GM21576 (cell line): ENCODE measurements around the gene GPR25.

Experiments used
- ATAC-seq: cut with Tn5 transposase; IDR thresholded peaks from one replicate; pipeline ENCODE4 v1.9.1; 2021; ENCODE audit warnings: mild to moderate bottlenecking, moderate library complexity; ENCODE audit not compliant: unreplicated experiment

The GPR25 gene

DNA sequence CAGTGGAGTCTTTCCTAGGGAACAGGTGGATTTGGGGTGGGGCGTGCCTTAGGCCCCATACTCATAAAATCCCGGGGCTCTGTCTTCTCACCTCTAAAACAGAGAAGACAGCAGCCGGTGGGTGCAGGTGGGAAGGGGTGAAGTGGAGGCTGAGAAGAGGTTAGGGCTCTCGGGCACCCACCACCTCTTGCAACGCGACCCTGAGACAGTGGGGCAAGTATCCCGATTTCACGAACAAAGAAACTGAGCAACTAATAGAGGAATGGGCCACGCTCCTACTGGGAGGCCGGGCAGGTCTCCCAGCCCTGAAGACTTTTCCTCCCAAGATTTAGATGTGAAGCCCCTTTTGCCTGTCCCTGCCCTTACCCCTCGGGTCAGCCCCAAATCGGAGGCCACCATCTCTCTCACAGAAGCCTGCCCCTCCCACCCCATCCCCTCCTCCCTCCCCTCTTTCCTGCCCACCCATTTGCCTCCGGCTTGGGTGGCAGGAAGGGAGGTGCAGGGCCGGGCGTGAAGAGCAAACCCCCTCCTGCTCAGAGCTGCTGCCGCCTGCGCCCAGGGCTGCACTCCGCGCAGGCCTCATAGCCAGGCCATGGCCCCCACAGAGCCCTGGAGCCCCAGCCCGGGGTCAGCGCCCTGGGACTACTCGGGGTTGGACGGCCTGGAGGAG is at the start of gene GPR25:
Gene GPR25, plus strand, starts transcription at position 536 of the 670 bp plus-strand sequence. Its CDS starts 57 bp downstream, at position 593.
- no peak for ATAC-seq

GRCh38 chr1:200831091-200831490 is 41.7 kb upstream of the GPR25 start:
- no peak for ATAC-seq

DNA sequence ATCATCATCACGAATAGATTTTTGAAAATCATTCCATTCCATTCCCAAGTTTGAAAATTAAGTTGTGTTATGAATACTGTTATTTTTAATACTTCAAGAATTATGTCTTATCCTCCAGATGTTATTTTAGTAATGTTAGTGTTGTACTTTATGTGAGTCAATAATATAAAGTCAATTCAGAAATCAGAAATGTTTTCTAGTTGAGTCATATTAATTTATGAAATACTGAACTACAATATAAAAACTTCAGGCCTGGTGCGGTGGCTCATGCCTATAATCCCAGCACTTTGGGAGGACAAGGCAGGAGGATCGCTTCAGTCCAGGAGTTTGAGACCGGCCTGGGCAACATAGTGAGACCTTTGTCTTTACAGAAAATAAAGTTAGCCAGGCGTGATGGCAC is 38.4 kb upstream of the GPR25 start:
- no peak for ATAC-seq

- no peak for ATAC-seq
Measured at GRCh38 chr1:200836213-200836612, 36.6 kb upstream of the GPR25 start.

- ATAC-seq: no peak
Measured at GRCh38 chr1:200837931-200838571, 34.7 kb upstream of the GPR25 start.

DNA sequence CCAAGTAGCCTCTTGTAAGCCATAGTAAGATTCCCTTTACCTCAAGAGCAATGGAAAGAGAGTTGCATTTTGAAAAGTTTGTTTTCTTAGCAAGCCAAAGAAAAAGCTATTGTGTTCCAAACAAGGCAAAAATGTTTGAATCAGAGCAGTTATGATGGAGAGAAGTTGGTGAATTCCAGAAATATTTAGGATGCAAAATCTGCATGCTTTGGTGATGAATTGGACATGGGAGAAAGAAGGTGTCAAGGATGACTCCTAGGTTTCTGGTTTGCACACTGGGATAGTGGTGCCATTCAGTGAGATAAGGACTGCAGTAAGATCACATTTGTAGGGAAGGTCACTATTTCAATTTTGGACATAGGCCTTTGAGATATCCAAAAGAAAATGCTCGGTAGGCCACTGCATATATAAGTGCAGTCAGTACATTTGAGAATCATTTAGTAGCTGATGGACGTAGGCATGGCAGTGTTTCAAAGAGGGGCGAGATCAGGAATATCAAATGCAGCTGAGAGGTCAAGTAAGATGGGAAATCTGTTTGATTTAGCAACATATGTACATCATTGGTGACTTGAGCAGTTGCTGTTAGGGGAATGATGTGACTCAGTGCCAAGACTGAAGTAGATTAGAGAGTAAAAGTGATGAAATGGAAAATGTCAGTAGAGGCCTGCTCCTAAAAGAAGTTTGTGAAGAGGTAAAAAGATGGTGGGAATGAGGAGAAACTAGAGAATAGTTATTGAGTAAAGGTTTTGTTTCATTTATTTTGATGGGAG is 33.9 kb upstream of the GPR25 start:
- ATAC-seq: no peak

DNA sequence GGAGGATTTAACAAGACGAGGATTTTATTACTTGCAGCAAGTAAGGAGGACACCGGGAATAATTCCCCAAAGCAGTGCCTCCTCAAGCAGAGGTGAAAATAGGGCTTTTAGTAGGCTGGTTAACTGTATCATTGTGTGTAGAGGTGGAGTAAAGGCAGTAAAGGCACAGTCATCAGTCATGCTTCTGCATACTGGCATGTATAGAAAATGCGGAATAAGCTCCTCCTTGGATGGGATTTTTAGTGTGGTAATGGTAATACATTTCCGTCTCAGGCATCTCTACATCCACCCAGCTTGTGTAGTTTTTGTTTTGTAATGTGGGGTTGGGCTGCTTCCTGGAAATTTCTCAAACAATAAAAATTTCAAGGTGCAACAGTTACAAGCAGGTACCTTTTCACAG is 27.4 kb upstream of the GPR25 start:
- ATAC-seq: no peak

- no peak for ATAC-seq
Measured at GRCh38 chr1:200846398-200846797, 26.4 kb upstream of the GPR25 start.

- no peak for ATAC-seq
Measured at GRCh38 chr1:200849430-200849829, 23.4 kb upstream of the GPR25 start.

DNA sequence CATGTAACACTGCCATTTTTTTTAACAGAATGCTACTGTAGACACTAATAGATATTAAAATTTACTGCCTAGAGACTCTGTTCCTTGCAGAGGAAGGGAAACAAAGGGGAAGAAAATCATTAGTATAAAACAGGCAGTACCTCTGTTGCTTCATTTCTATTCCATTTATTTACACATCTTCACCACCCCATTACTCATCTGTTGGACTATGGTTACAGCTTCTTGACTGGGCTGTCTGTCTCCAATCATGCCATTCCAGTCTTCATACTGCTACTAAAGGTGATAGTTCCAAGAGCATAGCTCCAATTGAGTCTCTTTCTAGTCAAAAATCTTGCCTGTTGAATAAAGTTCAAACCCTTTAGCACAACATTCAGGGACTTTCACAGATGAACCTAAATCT is 22.2 kb upstream of the GPR25 start:
- no peak for ATAC-seq

DNA sequence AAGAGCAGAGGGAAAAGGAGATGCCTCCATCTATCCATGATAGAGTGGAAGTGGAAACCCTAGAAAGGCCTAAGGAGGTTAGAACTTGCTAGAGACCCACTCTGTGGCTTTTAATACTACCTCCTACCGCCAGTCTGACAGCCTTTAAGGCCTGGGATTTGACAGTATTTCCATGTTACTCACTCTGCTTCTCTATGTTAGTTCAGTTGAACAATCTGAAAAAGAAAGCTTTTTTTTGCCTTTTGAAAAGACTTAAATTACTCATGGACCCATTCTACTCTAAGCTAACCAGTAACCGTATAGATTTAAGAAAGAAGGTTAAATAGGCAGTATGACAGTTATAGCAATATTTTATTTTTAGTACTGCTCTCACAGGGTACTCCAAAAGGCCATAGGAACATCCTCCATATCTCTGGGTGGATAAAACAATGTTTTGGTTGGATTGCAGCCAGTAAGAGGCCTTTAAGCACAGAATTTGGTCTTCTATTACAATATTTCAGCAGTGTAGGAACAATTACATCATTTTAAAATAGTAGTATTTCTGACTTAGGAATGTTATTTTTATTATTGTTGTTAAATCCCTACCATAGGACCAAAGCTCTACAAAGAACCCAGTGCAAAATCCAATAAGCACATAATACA is 15.9 kb upstream of the GPR25 start:
- ATAC-seq: no peak

- ATAC-seq: no peak
Measured at GRCh38 chr1:200857804-200858203, 15.0 kb upstream of the GPR25 start.

DNA sequence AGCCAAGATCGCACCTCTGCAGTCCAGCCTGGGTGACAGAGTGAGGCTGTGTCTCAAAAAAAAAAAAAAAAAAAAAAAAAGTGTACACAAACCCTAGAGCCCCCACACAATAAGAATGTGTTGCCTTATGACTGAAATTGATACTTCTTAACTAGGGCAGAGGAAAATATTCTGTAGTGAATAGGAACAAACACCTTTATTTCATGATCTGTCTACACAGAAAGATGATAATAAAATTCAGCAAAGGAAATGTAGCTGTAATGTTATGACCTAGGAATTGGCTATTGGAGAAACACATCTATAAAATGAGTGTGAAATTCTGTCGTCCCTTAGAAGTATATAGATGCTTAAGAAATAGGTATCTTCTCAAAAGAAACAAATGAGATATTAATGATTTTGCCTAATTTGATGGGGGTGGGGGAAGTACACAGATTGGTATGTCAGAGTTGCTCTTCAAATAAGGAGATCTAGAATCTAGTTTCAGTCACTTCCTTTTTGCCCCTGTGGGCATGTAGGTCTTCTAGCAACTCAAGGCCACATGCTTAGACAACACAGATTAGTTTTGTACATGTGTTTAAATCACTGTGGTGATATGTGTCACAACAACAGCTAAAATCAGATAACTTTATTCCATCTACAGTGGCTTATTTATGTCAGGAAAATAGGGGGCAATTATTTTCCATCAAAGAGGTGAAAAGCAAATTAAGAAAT is 10.7 kb upstream of the GPR25 start:
- no peak for ATAC-seq

GRCh38 chr1:200862713-200863415 is 9.9 kb upstream of the GPR25 start:
- no peak for ATAC-seq

DNA sequence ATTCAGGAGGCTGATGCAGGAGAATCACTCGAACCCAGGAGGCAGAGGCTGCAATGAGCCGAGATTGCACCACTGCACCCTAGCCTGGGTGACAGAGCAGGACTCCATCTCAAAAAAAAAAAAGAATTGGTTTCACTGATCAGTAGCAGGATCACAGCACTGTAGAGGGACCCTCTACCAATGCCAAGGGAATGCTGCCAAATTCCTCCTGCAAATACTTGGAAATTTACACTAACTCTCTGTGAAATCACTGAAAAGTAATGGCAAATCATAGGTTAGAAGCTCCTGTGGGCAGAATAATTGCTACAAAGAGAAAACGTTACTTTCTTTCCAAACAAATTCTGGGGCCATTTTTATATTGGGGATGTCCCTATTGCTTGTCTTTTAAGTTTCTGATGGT is 6.7 kb upstream of the GPR25 start:
- no peak for ATAC-seq

- peak; percentile 85 for ATAC-seq
Measured at GRCh38 chr1:200866521-200866920, 6.3 kb upstream of the GPR25 start.

DNA sequence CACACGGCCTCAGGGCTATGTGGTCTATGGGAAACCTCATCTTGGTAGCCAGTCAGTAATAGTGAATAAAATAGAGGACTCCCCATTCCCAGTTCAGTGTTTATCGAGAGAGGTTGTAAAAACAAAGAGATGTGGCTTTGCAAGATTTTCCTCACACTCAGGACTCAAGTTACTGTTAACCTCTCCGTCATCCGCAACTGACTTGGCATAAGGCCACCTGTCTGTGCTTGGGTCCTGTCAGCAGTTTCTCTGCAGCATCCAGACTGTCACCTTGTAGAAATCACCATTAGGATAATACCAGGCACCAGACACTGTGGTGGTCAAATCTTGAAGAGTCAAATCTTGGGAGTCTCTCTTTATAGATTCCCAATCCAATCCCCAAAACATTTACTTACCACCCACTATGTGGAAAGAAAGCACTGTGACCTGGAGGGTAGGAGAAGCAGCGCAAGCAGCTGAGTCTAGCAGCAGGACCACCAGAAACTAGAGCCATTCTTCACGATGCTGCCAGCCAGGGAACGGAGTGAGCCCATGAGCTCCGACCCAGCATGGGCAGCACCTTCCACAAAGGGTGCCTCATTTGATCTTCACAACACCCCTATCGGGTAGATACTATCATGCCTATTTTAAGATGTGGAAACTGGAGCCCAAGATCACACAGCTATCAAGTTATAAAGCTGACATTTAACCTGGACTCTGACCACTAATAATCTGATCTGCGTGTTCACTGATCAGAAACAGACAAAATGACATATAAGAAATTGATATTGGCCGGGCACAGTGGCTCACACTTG is 5.6 kb upstream of the GPR25 start:
- ATAC-seq: no peak

GRCh38 chr1:200869376-200869752 is 3.4 kb upstream of the GPR25 start:
- ATAC-seq: no peak

DNA sequence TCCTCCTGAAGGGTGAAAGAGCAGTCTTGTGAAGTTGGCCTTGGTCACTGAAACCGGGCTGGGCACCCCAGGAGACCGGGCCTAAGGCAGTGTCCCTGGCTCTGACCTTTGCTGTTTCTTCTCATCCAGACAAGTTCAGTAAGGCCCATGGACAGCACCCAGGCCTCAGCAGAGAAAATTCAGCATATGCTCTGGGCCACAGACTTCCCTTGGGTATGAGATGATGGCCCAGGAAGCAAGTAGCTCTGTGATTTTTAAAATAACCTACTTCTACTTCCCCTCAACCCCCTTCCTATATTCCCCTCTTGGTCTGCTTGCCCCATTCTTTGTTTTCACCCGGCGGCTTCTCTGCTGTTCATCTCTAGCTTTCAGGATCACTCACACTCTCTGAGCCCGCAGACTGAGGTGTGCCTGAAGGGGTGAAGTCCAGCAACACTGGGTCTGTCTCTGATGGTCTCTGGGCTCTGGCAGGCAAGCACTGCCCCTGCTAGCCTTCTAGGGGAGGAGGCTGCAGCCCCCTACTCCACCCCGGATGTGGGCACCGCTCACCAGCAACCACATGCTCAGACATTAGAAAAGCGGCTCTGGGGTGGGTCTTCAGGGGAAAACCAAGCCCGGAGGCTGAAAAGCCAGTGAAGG is 2.9 kb upstream of the GPR25 start:
- peak; percentile 40 for ATAC-seq
